HG02884 (cell line): ENCODE data around the gene AKT2.

Experiments
- ATAC-seq: cut with Tn5 transposase; IDR thresholded peaks from one replicate; pipeline ENCODE4 v1.9.1; 2021; ENCODE audit warnings: mild to moderate bottlenecking, moderate library complexity; ENCODE audit not compliant: unreplicated experiment

Gene AKT2

DNA sequence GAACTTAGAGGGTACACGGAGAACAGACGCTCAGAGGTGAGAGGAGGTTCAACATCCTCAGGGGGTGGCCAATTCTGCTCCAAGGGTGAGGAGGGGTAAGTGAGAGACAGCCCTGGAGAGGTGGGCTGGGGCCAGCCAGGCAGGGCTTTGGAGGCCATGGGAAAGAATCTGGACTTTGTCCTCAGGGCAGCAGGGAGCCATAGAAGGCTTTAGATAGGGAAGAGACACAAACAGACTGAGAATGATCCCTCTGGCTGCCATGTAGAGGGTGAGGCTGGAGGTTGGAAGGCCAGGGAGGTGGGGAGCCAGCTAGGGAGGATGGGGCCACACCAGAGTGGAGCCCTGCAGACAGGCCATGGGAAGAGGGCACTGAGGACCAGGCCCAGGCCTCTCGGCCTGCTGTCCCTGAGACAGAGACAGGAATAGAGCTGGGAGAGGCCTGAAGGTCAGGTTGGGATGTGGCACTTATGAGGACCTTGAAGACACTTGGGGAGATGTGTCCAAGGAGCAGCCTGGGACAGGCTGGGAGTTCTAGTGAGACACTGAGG lies 29.5 kb downstream of the AKT2 start:
- no peak for ATAC-seq

DNA sequence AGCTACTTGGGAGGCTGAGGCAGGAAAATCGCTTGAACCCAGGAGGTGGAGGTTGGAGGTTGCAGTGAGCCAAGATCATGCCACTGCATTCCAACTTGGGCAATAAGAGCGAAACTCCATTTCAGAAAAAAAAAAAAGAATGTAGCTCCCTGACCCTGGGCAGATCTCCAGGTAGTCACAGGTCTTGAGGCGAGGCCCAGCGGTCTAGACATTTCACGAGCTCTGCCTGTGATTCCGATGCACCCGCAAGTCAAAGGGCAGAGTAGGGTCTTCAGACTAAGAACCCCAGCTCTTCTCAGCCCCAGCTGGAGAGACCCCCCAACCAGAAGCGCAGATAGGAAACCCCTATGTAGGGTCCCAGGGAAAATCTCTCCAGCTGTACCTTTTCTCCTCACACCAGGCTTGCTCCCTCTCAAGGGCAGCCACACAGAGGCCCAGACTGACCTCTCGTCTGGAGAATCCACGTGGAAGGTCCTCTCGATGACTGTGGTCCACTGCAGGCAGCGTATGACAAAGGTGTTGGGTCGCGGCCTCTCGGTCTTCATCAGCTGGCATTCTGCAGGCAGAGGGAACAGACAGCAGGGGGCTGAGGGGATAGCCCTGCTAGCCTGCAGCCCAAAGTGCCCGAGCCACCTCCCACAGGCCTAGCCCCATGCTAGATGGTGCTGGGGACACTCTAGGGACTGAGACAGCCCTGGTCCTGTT lies 30.3 kb downstream of the AKT2 start:
- ATAC-seq = no peak

DNA sequence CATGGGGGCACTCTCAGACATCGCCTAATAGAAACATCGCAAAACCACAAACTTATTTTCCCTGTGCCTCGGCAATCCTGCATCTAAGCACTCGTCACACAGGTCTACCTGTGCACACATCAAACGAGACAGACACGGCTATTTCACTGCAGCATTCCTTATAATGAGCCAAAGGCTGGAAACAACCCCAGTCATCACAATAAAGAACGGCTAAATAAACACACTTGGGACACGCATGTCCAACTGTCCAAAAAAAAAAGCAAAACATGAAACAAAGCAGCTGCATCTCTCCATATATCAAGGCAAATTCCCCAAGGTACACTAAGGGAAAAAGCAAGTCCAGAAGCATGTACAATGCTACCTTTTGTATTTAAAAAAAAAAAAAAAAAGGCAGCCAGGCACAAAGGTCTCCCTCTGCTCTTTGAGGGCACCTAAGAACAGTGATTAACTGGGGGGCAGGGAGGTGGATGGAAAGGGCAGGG lies 31.5 kb downstream of the AKT2 start:
- ATAC-seq = no peak

DNA sequence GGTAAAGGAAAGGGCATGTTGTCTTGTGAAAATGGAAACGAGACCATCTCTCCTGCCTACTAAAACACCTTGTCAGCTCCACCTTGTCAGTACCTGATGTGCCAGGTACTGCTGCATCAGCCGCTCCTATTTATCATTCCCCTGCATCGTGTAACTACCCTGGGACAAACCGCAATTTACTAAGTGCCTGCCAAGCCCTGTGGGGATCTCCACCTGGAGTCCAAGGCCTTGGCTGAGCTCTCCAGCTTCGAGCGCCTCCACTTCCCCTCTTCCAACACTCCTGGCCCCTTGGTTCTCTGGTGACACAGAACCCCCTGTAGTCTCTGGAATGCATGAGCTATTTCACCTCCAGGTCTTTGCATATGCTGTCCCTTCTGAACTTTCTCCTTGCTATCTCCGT lies 32.8 kb downstream of the AKT2 start:
- no peak for ATAC-seq

DNA sequence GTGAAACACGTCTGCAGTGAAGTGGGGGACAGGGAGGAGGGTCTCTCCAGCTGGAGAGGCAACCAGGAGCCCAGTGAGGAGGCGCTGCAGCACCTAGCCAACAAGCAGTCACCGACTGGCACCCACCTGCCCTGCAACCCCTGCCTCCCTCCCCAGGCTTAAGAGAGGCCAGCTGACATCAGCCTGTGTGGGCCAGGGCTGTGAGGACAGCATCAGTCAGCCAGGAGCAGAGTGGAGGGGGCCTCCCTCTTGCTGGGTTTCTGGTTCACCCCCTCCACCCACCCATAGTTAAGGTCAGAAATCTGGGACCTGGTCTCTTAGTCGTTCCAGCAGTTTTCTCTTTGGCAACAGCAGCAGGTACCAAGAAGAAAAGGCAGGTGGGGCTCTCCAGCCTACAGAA lies 33.2 kb downstream of the AKT2 start:
- ATAC-seq = no peak

DNA sequence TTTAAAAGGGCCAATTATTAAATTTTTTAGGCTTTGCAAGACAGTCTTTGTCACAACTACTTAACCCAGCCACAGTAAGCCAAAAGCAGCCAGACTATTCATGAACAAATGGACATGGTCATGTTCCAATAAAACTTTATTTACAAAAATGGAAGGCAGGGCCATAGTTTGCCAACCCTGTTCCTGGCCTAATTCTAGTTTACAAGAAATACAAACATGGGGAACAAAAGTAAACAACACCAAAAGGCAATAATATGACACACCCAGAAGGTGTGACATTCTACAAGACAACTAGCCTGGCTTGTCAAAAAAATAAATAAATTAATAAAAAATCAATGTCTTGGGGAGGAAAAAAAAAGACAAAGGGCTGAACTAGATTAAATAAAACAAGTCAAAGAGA lies 33.9 kb downstream of the AKT2 start:
- ATAC-seq = no peak

DNA sequence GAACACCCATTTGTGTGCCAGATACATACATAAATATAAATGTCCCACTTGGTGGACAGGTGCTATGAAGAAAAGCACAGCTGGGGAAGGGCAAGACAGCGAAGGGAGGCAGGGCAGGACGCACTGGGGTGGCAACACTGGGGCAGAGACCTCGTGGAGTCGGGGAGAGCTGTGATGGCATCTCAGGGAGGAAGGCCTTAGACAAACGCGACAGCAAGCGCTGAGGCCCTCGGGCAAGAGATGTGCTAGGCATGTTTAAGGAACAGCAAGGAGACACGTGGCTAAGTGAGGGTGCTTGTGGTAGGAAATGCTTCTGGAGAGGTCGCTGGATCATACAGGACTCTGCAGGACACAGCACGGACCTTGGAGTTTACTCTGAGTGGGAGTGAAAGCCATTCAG lies 35.4 kb downstream of the AKT2 start:
- ATAC-seq = no peak

DNA sequence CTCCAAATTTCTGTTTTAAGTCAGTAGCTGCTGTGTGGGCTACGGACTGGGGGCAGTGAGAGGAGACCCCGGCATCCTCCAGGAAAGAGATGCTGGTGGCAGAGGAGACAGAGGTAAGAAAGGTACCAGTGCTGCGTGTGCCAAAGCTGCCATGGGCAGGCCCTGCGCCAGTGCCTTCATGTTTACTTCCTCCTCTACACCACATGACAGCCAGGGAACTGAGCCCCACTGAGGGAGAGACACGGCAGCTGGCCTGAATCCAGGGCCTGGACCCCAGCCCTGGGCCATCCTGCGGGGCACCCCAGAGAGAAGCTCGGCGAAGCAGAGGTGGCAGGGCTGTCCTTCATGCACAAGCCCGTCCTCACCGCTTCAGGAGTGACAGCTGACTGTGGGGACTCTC lies 35.9 kb downstream of the AKT2 start:
- no peak for ATAC-seq

DNA sequence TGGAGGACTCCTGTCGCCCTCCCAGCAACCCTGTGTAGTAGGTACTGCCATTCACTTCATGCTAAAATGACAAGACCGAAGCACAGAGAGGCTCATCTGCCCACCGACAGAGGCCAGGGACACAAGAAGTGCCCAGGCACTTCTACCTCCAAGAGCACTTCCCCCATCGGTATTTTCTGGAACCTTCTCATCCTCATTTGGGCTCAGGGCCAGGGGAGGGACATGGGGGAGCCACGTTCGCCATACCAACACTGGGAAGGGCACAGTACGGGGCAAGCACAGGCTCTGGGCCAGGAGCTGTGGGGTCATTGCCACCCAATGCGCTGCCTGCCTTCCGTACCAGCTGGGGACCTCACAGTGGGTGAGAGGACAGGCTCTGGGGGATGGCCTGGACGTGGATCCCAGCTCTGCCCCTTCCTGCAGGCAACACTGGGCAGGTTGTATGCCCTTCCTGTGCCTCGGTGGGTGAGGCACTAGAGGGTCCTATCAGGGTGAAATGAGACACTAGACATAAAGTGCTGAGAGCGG lies 37.3 kb downstream of the AKT2 start:
- ATAC-seq = no peak

DNA sequence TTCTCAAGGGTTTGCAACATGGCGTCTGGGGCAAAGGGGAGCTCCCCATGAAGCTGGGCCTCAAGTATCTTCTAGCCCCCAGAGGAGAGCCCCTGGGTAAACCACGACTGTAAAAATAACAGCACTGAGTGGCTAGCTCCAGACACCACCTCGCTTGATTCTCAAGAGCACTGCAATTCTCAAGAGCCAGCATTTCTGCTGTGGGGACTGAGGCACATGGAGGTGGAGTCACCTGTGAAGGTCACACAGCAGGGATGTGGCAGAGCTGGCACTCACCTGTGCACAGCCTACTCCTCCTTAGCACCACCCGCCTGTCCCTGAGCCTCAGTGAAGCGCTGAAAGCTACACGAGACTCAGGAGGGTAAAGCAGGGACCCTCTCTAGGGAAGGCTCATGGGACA lies 38.0 kb downstream of the AKT2 start:
- ATAC-seq = no peak

DNA sequence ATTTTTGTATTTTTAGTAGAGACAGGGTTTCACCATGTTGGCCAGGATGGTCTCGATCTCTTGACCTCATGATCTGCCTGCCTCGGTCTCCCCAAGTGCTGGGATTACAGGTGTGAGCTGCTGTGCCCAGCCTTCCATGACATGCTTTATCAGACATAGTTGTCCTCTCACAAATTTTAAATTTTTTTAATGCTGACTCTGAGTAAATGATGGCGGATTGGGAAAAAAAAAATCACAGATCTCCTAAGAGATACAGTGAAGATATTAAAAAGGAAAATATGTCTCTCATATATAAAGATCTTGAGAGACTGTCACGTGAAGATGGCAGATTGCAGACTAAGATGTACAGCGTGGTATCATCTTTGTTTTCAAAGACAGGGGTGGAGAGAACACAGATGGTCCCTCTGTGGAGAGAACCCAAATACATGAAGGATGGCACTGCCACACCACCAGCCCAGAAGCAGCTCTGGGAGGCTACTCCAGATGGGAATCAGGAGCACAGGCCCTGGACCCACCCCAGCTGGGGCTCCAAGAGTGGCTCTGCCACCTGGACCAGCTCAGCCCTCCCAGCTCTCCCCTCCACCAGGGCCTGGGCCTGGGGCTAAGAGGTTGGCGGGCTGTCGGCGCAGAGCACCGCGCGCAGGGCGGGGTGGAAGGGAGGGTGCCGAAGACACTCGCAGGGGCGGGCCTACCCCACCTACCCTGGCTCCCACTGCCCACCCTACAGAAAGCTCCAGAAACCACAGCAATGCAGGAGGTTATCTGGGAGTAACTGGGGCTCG lies 38.7 kb downstream of the AKT2 start:
- no peak for ATAC-seq

DNA sequence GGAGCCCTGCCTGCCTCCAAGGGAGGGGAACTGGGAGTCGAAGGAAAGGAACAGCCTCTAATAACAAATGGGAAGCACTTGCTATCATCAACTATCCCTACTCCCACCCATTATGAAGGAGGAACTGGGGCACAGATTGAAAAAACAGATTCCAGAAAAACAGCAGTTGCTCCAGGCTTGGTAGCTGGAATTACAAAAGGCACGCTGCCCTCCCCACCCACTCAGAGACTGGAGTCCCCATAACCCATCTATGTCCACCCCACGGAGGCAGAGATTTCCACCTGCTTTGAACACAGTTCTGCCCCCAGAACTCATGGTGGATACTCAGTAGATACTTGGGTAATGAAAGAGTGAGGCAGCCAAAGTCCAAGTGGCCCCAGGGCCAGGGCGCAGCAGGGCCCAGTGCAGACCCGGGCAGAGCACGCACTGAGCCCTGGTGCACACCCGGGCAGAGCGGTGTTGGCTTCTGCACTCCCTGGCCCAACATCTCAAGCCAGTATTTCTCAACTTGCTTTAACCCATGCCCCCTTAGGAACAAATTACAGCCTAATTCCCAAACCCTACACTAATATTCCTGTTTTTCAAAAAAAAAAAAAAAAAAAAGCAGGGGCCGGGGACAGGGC lies 39.5 kb downstream of the AKT2 start:
- no peak for ATAC-seq

DNA sequence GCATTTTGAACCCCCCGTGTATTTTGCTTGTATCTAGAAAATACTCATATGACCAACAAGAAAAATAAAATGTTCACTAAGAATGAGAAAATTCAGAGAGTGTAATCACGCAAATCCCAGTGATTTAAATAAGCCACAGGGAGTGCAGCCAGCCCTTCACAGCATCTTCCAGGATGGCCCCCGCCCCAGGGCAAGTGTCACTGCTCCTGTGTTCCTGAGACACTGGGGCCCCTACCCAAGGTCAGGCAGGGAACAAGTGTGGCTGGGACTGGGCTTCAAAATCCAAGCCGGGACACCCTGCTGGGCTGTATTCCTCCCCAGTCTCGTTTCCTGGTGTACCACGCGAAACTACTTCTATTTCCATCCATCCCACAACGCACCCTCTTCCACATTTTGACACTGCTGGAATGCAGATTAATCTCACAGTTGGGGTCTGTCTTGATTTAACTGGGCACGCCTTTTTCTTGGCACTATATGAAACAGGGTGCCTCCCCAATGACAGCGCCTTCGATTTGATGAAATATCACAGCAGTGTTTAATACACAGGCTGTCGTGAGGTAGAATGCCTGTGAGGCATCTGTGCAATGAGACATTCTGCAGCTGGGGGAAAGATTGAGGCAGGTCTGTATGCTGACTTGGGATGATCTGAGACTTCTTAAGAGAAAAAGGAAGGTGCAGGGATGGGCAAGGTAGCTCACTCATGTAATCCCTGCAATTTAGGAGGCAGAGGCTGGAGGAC lies 40.4 kb downstream of the AKT2 start:
- ATAC-seq = no peak

DNA sequence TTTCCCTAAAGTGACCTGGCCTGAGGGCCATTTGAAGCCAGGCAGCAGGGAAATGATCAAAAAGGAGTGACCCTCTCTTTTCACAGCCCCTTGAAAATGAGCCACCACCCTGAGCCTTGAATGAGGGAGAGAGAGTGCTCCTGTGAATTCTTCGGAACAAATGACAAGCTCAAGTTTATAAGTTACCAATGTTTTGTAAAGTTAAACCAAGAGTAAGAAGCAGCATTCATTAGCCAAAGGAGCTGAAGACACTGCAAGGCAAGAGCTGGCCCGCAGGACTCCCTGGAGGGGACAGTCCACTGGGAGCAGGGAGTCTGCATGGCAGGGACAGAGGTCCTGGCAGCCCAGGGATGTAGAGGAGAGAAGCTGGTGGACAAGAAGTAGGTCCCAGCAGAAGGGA lies 42.0 kb downstream of the AKT2 start:
- no peak for ATAC-seq

DNA sequence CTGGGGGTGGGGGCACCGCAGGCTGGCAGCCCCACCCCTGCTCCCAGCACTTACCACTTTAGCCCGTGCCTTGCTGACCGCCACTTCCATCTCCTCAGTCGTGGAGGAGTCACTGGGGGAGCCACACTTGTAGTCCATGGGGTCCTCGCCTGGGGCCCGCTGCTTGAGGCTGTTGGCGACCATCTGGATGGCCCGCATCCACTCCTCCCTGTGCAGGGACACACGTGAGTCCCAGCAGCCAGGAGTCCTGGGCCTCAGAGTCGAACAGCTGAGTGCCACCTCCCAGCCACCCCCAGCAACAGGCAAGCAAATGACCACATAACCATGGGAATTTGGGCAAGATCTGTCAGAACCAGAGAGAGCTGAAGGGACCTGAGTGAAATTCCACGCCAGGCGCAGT lies 42.7 kb downstream of the AKT2 start:
- ATAC-seq = no peak

DNA sequence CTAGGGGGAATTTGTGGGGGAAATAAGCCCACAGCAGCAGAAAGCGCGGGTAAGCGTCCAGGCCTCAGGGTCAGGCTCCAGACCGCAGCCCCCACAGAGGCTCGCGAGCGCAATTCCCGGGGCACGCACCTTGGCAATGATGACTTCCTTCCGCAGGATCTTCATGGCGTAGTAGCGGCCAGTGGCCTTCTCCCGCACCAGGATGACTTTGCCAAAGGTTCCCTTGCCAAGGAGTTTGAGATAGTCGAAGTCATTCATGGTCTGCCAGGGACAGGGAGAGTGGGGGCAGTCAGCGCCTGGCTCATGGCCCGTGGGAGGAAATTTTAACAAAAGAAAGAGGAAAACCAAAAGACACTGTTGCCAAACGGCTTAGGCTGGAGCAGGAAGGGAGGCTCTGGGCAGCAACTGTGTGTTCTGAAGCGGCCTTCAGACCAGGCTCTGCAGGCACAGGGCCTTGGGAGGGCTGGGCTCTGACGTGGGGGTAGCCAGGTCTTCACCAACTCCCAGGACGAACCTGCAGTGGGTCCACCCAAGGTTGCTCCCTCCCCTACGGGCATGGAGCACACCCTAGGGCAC lies 43.2 kb downstream of the AKT2 start:
- ATAC-seq = no peak

DNA sequence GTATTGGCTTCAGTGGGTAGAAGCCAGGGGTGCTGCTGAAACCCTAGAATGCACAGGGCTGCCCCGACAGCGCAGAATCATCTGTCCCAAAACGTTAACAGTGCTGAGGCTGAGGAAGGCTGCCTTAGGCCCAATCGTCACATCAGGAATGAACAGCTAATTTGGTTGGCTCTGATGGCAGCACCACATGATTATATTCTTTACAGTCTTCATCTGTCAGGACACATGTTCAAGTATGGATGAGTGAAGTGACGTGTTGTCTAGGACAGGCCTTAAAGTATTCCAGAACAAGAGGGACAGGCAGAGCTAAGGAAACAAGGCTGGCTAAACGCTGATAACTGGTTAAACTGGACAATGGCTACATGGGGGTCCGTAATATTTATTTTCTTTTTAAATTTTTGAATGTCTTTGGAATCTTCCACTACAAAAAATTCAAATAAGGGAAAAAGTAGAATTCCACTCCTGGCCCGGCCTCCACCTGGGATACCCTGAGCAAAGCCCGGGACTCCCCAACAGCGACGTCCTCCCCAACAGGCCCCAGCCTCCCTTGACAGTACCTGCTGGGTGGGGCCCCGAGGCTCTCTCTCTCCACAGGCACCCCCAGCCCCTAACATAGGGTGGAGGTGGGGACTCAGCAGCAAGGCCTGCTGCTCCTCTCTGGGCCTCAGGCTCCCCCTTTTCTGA lies 43.9 kb downstream of the AKT2 start:
- ATAC-seq = no peak

DNA sequence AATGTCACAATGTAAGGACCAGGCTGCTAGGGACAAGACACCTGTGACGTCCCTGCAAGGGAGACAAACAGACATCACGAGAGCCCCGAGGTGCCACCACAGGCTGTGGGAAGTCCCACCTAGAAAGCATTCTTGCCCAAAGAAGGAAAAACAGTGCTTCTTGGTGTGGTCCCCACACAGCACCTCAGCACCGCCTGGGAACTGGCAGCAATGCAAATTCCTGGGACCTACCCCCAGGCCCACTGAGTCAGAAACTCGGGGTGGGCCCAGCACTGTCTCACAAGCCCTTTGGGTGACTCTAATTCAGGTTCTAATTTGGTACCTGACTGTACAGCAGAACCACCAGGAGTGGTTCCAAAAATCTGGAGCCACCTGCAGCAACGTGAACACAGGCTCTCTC lies 44.8 kb downstream of the AKT2 start:
- ATAC-seq = no peak

DNA sequence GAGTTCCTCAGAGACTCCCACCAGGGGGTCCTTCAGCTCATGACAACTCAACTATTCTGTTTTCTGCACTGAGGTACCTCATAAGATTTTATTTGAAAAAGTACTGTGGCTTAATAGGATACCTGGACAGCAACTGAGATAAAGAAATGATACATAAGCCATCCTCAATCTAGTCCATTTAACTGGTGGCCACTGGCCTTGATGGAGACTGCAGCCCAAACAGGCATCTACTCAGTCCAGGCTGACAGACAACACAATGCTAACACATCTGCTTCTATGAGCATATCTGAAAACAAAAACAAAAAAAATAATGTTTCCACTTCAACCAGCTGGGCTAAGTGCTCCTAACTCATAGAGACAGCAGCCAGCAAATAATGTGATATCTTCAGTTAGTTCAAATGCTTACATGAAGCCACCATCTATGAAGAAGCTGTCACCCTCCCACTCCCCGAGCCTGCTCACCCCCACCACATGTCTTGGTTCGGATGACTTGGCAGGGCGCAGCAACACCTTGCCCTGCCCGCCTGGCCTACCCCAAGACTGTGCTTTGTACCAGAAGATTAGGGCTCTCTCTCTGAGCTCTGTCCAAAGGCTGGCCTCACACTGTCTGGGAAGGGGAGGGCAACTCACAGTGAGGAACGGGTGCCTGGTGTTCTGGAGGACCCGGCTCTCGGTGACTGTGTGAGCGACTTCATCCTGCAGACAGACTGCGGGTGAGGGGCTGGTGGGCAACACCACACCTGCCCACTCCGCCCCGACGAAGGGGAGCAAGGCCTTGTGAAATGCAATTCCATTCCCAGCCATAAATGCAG lies 45.5 kb downstream of the AKT2 start:
- ATAC-seq = no peak
